Brain microvascular endothelial cell (primary cell): ENCODE results near the gene ETFB.

Source experiments
- DNase-seq: peaks from one replicate; pipeline ENCODE4 v3.0.0-alpha.2; 2020
- H3K27ac ChIP-seq: fragments of 250-450 bp; sonication (Bioruptor Pico); 2 replicates; pipeline ENCODE4 v1.5.1; 2020; ENCODE audit warnings: mild to moderate bottlenecking, moderate library complexity
- H3K27me3 ChIP-seq: fragments of 250-450 bp; sonication (Bioruptor Pico); replicated peaks from 2 replicates; pipeline ENCODE4 v1.5.1; 2020; ENCODE audit warnings: mild to moderate bottlenecking
- H3K36me3 ChIP-seq: fragments of 250-450 bp; sonication (Bioruptor Pico); replicated peaks from 2 replicates; pipeline ENCODE4 v1.5.1; 2020; ENCODE audit warnings: mild to moderate bottlenecking
- H3K4me3 ChIP-seq: 2 replicates; pipeline ENCODE4 v1.5.1; 2011; ENCODE audit warnings: low read depth, mild to moderate bottlenecking, control low read depth, low read length, moderate library complexity
- CTCF ChIP-seq: IDR thresholded peaks from 2 replicates; pipeline ENCODE4 v1.5.1; 2011; ENCODE audit warnings: low read depth, mild to moderate bottlenecking, moderate library complexity, low read length, control low read depth, inconsistent platforms; ENCODE audit errors: missing control alignments
- in situ Hi-C: cut with HindIII; loops from 2 replicates; pipeline ENCODE4 v1.10.0; 2017; ENCODE audit warnings: low sequenced_read_pairs, low pct_ligation_motif_present

Gene ETFB

DNA sequence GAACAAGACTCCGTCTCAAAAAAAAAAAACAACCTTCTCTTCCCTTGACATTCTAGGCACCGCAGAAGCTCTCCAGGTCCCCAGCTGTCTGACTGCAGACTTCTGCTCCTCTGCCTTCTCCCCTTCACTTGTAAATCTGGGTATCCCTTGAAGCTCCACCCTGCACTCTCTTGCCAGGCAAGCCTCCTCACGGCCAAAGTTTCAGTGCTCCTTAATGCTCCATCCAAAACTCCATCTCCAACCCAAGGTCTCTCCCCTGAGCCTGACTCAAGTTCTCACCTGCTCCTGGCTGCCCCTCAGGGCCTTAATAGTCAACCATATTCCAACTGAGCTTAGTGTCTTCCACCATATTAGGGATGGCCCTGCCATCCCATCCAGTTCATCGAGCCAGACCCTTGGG is 4.0 kb upstream of the ETFB start:
- in situ Hi-C loops = no loop called here
- H3K4me3 ChIP-seq = no peak overlapping the region
- no peak for TF ChIP-seq CTCF
- no peaks in the 10 kb centered on the region for H3K27me3 ChIP-seq
- H3K36me3 ChIP-seq = no peaks in the 10 kb centered on the region
- no peak for DNase-seq
- no peak overlapping the region for H3K27ac ChIP-seq

- DNase-seq = no peak
- H3K36me3 ChIP-seq = no peaks in the 10 kb centered on the region
Observed at GRCh38 chr19:51368366-51369282, 2.4 kb upstream of the ETFB start, which contains the start of gene CLDND2. CLDND2 (minus strand) TSS chr19:51369003; CDS start chr19:51368577, 426 bp downstream.

GRCh38 chr19:51367565-51368365 is 1.6 kb upstream of the ETFB start:
- DNase-seq = peak; percentile 99
- in situ Hi-C loops = no loop called here
- Histone ChIP-seq H3K36me3 (no peaks in the 10 kb centered on the region), H3K4me3 (peak overlapping the region; percentile 74), H3K27ac (peak overlapping the region; percentile 83), H3K27me3 (no peaks in the 10 kb centered on the region)
- no peak for TF ChIP-seq CTCF

More at GRCh38 chr19:51368366-51369282, 2.4 kb upstream of the ETFB start, which contains the start of gene CLDND2:
- no peak for TF ChIP-seq CTCF
- peak within 1 kb of the TSS; percentile 74 for H3K4me3 ChIP-seq
- peak within 1 kb of the TSS; percentile 83 for H3K27ac ChIP-seq
- in situ Hi-C loops = no loop called here
- no peaks in the 10 kb centered on the region for H3K27me3 ChIP-seq

DNA sequence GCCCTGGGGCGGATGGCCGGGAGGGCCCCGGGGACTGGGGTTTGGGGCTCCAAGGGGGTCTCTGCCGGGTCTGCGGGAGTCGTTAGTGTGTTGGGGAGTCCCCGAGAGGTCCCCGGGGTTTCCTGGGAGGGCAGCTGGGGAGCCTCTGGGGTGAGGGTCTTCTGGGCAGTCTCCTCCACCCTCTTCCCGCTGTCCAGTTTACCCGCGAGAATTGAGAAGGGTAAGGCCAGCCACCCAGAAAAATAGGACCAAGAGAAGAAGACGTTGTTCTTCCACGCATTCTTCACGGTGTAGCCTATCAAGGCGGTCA is 1.0 kb upstream of the ETFB start:
- no peak for DNase-seq
- no peak for TF ChIP-seq CTCF
- Histone ChIP-seq H3K27ac (peak overlapping the region; percentile 76), H3K4me3 (peak overlapping the region; percentile 64), H3K36me3 (no peaks in the 10 kb centered on the region), H3K27me3 (no peaks in the 10 kb centered on the region)
- in situ Hi-C loops = no loop called here

GRCh38 chr19:51366389-51367254 is 434 bp upstream of the ETFB start:
- in situ Hi-C loops = no loop called here
- Histone ChIP-seq H3K27me3 (no peaks in the 10 kb centered on the region), H3K36me3 (no peaks in the 10 kb centered on the region), H3K27ac (peak overlapping the region; percentile 85), H3K4me3 (peak overlapping the region; percentile 87)
- DNase-seq = peak; percentile 97
- TF ChIP-seq CTCF = no peak
